Stomach (tissue), 4 donors: ENCODE results near the gene HCLS1.

ENCODE experiments used
- EP300 ChIP-seq: sonication (generic); formaldehyde crosslinking; IDR thresholded peaks from one replicate; pipeline ENCODE4 v1.6.1; 2017; ENCODE audit warnings: antibody characterized with exemption
- POLR2A ChIP-seq, 4 donors: fragments of 450-650 bp; IDR thresholded peaks; one replicate each; pipeline ENCODE4 v1.6.1; 2016; ENCODE audit warnings: antibody characterized with exemption in 4 of 4, control low read depth in 2 of 4, mild to moderate bottlenecking in 1 of 4, moderate library complexity in 1 of 4
- POLR2AphosphoS5 ChIP-seq, 3 donors: sonication (generic); formaldehyde crosslinking; IDR thresholded peaks; one replicate each; pipeline ENCODE4 v1.6.1; 2016; ENCODE audit warnings: antibody characterized with exemption in 3 of 3
- TF ChIP-seq, protein P1 (sequence below), 7 experiments: fragments of 450-650 bp in 4 of 7; fragments of 200-600 bp in 3 of 7; sonication (generic) in 3 of 7; IDR thresholded peaks; one replicate each; pipeline ENCODE4 v1.5.1; 2016 to 2019; ENCODE audit warnings: antibody characterized with exemption in 7 of 7, control low read depth in 2 of 7, mild to moderate bottlenecking in 1 of 7

DNA sequence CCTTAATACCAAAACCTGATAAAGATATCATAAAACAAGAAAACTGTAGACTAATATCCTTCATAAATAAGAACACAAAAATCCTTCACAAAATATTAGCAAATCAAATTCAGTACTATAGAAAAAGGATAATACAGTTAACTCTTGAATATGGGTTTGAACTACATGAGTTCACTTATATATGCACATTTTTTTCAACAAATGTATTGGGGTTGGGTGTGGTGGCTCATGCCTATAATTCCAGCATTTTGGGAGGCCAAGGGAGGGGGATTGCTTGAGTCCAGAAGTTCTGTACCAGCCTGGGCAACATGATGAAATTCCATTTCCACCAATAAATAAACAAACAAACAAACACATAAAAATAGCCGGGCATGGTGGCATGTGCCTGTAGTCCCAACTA, 49.6 kb upstream of the HCLS1 start:
- TF ChIP-seq POLR2A (IDR thresholded peaks at IDR 0.05) (no peak), EP300 (no peak), POLR2AphosphoS5 (IDR thresholded peaks at IDR 0.05) (no peak)
- TF ChIP-seq, protein P1, sequence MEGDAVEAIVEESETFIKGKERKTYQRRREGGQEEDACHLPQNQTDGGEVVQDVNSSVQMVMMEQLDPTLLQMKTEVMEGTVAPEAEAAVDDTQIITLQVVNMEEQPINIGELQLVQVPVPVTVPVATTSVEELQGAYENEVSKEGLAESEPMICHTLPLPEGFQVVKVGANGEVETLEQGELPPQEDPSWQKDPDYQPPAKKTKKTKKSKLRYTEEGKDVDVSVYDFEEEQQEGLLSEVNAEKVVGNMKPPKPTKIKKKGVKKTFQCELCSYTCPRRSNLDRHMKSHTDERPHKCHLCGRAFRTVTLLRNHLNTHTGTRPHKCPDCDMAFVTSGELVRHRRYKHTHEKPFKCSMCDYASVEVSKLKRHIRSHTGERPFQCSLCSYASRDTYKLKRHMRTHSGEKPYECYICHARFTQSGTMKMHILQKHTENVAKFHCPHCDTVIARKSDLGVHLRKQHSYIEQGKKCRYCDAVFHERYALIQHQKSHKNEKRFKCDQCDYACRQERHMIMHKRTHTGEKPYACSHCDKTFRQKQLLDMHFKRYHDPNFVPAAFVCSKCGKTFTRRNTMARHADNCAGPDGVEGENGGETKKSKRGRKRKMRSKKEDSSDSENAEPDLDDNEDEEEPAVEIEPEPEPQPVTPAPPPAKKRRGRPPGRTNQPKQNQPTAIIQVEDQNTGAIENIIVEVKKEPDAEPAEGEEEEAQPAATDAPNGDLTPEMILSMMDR (IDR thresholded peaks at IDR 0.05): no peak
